GM19468 (cell line): Measurements from ENCODE around the gene ARHGEF40.

Source experiments
- ATAC-seq: cut with Tn5 transposase; IDR thresholded peaks from one replicate; pipeline ENCODE4 v1.9.1; 2021; ENCODE audit warnings: mild to moderate bottlenecking, moderate library complexity, moderate number of reproducible peaks; ENCODE audit not compliant: unreplicated experiment; ENCODE audit errors: extremely low read depth

The ARHGEF40 gene

GRCh38 chr14:21078726-21079125 is 8.6 kb downstream of the ARHGEF40 start:
- ATAC-seq: no peak

- no peak for ATAC-seq
Measured at GRCh38 chr14:21081521-21082142, 11.5 kb downstream of the ARHGEF40 start.

GRCh38 chr14:21083565-21084325 is 13.6 kb downstream of the ARHGEF40 start:
- ATAC-seq: no peak

- ATAC-seq: no peak
Measured at GRCh38 chr14:21084396-21084795, 14.3 kb downstream of the ARHGEF40 start.

- ATAC-seq: no peak
Measured at GRCh38 chr14:21084998-21085853, 15.1 kb downstream of the ARHGEF40 start.

- no peak for ATAC-seq
Measured at GRCh38 chr14:21086908-21087293, 16.8 kb downstream of the ARHGEF40 start.

GRCh38 chr14:21087294-21088091 is 17.4 kb downstream of the ARHGEF40 start:
- peak; percentile 53 for ATAC-seq

- no peak for ATAC-seq
Measured at GRCh38 chr14:21088687-21089086, 18.6 kb downstream of the ARHGEF40 start.

- no peak for ATAC-seq
Measured at GRCh38 chr14:21089271-21089670, 19.2 kb downstream of the ARHGEF40 start.

GRCh38 chr14:21089877-21090193 is 19.7 kb downstream of the ARHGEF40 start:
- ATAC-seq: no peak

- ATAC-seq: no peak
Measured at GRCh38 chr14:21090194-21090939, 20.3 kb downstream of the ARHGEF40 start.

- no peak for ATAC-seq
Measured at GRCh38 chr14:21090940-21091663, 21.0 kb downstream of the ARHGEF40 start.

GRCh38 chr14:21091821-21092272 is 21.7 kb downstream of the ARHGEF40 start:
- no peak for ATAC-seq

GRCh38 chr14:21092273-21093011 is 22.3 kb downstream of the ARHGEF40 start:
- peak; percentile 57 for ATAC-seq

GRCh38 chr14:21093018-21093417 is 22.9 kb downstream of the ARHGEF40 start:
- ATAC-seq: no peak

- ATAC-seq: no peak
Measured at GRCh38 chr14:21093769-21094681, 23.9 kb downstream of the ARHGEF40 start.
